ENCODE data around the gene LDAH.

- TF ChIP-seq CTCF (IDR thresholded peaks at IDR 0.05; ENCODE audit: low read length), result no peak
- no peak for TF ChIP-seq EZH2 (optimal IDR thresholded peaks at IDR 0.05; ENCODE audit: low read depth, low read length)
- TF ChIP-seq EZH2phosphoT487 (IDR thresholded peaks at IDR 0.05; ENCODE audit: low read length), result no peak
These were observed 135.6 kb downstream of the LDAH start for GRCh38 chr2:20687260-20687832.
